GM19397 (cell line): ENCODE results near the gene PDPK1.

ENCODE experiments used
- ATAC-seq: cut with Tn5 transposase; IDR thresholded peaks from one replicate; pipeline ENCODE4 v1.9.1; 2021; ENCODE audit warnings: mild to moderate bottlenecking, moderate library complexity; ENCODE audit not compliant: unreplicated experiment

Gene PDPK1

GRCh38 chr16:2507052-2507659 lies 30.7 kb upstream of the PDPK1 start:
- no peak for ATAC-seq

- no peak for ATAC-seq
These were observed 30.2 kb upstream of the PDPK1 start for GRCh38 chr16:2507665-2508064.

GRCh38 chr16:2508722-2509400 lies 29.0 kb upstream of the PDPK1 start:
- ATAC-seq: no peak

GRCh38 chr16:2511128-2511800 lies 26.6 kb upstream of the PDPK1 start:
- ATAC-seq: no peak

GRCh38 chr16:2511996-2512734 lies 25.7 kb upstream of the PDPK1 start:
- no peak for ATAC-seq

GRCh38 chr16:2512735-2513404 lies 25.0 kb upstream of the PDPK1 start:
- no peak for ATAC-seq

- ATAC-seq: peak; percentile 71
These were observed 24.2 kb upstream of the PDPK1 start, which contains the start of gene ATP6V0C for GRCh38 chr16:2513405-2514332. Gene ATP6V0C, plus strand, starts transcription at chr16:2513952. Its CDS starts 152 bp downstream, at chr16:2514104.

- ATAC-seq: no peak
These were observed 23.3 kb upstream of the PDPK1 start for GRCh38 chr16:2514333-2515179.

- no peak for ATAC-seq
These were observed 22.5 kb upstream of the PDPK1 start for GRCh38 chr16:2515180-2515851.

- ATAC-seq: no peak
These were observed 21.2 kb upstream of the PDPK1 start for GRCh38 chr16:2516391-2517240.

GRCh38 chr16:2517954-2518605 lies 19.7 kb upstream of the PDPK1 start:
- ATAC-seq: no peak

- no peak for ATAC-seq
These were observed 18.8 kb upstream of the PDPK1 start for GRCh38 chr16:2518823-2519710.

GRCh38 chr16:2519711-2520080 lies 18.1 kb upstream of the PDPK1 start:
- ATAC-seq: no peak

GRCh38 chr16:2520097-2520783 lies 17.6 kb upstream of the PDPK1 start, which contains the start of gene AMDHD2:
Gene AMDHD2, plus strand, starts transcription at chr16:2520371. Its CDS starts 88 bp downstream, at chr16:2520459.
- ATAC-seq: peak; percentile 68
